GM18519 (cell line): Measurements from ENCODE around the gene FEN1.

ENCODE experiments used
- ATAC-seq: cut with Tn5 transposase; IDR thresholded peaks from one replicate; pipeline ENCODE4 v1.9.1; 2021; ENCODE audit warnings: mild to moderate bottlenecking, moderate library complexity; ENCODE audit not compliant: unreplicated experiment, low FRiP score

Gene FEN1

GRCh38 chr11:61838501-61838900 is 45.8 kb downstream of the FEN1 start:
- no peak for ATAC-seq

DNA sequence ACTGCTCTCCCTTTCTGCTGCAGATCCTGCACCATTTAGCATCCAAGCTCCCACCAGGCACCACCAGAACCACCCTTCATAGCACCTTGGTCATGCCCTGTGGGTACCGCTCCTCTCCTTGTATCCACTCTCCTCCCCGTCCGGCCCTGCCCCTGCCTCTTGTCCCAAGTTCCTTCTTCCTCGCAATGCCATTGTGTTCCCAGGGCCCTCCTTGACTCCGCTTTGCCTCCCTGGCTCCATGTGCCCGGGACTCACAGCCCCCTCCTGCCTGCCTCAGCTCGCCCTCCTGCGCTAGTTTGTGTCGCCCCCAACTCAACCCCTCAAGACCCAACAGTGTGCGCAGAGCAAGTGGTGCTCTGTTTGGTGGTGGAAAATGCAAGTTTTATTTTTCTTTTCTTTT is 46.2 kb downstream of the FEN1 start:
- ATAC-seq = no peak

- ATAC-seq = no peak
Measured at GRCh38 chr11:61839742-61840141, 47.0 kb downstream of the FEN1 start.

DNA sequence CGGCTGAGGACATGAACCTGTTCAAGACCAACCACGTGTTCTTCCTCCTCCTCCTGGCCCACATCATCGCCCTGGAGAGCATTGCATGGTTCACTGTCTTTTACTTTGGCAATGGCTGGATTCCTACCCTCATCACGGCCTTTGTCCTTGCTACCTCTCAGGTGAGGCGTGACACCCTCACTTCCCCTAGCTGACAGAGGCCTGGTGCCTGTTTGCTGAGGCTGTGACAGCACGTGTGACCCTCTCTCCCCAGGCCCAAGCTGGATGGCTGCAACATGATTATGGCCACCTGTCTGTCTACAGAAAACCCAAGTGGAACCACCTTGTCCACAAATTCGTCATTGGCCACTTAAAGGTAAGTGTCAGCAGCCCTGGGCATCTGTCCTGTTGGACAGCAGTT is 47.7 kb downstream of the FEN1 start:
- no peak for ATAC-seq

DNA sequence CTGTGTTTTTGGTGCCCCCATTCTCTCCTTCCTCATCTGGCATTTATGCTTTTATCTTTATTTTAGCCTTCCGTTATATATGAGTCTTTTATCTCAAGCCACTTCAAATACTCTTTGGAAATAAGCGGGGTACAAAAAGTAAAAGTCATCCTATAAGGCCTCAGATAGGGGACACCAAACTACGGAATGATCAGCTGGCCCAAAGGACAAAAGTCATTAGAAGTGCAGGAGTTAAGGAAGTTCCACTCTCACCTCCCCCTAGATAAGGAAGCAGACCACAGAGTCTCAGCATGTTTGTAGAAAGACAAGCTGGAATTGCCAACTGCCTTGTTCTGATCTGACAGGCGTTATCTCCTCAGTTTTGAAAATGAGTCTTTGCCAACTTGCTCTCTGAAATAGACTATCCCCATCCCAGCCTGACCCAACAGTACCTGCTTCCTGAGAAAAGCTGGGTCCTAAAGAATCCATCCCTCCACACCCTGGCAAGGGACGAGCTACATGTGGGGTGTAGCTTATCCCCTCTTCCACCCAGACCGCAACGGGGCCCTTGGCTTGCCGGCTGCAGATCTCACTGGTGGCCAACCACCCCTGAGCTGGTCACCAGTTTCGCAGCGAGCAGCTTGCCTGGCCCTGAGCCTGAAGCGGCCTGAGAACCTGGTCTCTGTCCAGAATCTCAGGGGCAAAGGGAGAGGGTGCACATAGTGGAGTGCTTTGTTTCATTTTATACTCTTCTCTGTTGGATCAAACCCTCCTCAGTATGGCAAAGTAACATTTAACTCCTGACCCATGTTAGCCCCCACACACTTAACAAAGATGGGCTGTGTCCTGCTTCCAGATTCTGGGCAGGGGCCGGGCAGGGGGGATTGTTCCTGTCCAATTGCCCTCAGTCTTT is 49.2 kb downstream of the FEN1 start:
- no peak for ATAC-seq

GRCh38 chr11:61842528-61842820 is 49.8 kb downstream of the FEN1 start:
- no peak for ATAC-seq

DNA sequence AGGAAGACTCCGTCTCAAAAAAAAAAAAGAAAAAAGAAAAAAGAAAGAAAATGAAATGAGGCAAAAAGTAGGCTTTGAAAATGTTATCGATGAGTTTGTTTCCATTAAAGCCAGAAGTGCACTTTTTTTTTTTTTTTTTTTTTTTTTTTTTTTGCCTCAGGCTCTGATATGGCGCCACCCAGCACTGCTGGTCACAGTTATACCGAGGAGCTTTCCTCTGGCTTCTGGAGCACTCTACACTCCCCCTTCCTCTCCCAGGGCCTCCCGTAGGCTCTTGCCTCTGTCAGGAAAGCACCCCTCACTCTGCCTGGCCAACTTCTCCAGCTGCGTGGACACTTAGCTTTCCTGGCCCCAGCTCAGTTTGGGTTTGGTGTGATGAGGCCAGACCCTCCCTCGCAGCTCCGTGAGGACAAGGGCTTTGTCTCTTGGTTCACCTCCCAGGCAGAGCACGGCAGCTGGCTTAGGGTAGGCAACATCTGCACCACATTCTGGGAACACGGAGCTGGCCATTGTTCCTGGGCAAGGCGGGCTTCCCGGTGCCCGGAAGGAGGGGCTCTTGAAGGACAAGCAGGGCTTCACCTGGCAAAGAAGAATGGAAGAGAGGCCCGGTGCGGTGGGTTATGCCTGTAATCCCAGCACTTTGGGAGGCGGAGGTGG is 52.3 kb downstream of the FEN1 start:
- no peak for ATAC-seq

DNA sequence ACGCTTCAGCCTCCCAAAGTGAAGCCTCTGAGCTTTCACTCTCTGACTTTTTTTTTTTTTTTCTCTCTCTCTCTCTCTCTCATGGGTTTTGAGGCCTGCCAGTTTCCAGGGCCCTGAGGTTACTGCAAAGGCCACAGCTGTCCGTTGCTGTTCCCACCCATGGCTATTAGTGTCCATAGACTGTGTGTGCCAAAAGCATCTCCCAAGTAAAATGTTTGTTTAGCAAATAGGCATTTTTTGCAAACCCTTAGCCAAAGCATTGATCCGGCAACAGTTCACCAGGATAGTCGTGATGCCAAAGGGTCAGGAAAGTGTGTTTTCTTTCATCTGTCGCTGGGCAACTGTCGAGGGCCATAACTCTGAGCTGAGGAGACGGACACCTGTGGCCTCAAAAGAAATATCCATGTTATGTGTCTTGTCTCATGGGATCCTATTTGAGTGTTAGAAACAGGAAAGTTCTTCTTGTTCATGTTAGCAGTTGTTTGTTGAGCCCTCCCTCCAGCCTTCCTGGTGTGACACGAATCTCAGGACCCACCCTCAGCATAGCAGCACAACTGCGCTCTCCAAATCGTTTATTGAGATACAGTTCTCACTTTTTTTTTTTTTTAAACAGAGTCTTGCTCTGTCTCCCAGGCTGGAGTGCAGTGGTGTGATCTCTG is 53.8 kb downstream of the FEN1 start:
- ATAC-seq = no peak
